ENCODE data around the gene UNC45B.
A peak's percentile ranks its signal among the peaks of the same experiment; 100 is the strongest.
"Not testable (repeated sequence)": the region's sequence is repeated elsewhere in the genome, so short reads cannot be mapped to it uniquely, and the experiment has no call there.

Gene UNC45B

DNA sequence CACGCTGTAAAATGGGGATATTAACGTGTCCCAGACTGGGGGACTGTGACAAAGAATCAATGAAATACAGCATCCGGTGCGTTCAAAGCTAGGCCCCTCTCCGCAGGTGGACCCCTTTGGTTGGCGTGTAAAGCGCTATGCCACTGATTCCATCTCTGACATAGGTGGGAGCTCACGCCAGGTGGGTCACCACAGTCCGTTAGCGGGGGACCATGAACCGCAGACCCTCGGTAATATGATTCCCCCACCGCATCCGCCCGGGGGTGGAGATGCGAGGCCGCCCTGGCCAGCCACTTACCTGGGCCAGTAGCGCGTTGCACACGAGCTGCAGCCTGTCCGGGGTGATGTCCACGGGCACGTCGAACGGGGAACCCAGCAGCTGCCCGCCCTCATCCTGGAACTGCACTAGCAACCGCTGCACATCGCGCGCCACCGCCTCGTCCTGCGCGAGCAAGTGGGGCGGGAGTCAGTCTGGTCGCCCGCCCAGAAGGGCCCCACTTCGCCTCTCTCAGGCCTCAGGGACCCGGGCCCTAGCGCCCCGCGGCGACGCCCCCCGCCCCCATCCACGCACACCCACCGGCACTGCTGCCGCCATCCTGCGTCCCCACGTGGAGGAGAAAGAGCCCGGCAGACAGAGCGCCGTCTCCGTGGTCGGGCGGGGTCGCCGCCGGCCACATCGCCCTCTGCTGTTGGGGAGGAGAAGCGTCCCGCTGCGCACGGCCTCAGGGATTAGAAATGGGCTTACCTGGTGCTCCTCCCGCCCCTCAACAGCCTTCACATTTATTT, 5.7 kb upstream of the UNC45B start, which contains the start of gene NLE1:
Gene NLE1, minus strand, starts transcription at position 623 of the 786 bp plus-strand sequence. Its CDS starts 28 bp downstream, at position 595.
- peak; percentile 62 for DNase-seq

DNA sequence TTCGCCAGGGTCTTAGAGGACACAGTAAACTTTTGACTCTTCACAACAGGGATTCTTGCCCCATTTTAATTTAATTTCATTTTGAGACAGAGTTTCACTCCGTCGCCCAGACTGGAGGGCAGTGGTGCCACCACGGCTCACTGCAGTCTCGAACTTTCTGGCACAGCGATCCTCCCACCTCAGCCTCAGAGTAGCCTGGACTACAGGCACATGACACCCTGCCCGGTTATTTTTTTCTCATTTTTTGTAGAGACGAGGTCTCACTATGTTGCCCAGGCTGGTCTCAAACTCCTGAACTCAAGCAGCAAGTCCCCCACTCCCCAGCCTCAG, 5.2 kb upstream of the UNC45B start:
- DNase-seq = no peak

DNA sequence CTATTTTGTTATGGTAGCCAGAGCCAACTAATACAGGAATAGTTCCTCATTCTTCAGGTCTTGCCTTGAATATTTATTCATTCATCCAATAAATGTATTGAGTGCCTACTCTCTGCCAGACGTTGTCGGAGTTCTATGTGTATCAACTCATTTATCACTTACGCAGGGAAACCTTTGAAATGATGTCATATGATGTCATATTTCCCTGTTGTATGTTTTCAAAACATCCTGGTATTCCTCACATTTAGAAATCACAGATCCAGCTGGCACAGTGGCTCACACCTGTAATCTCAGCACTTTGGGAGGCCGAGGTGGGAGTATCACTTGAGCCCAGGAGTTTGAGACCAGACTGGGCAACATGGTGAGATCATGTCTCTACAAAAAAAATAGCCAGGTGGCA, 2.8 kb upstream of the UNC45B start:
- no peak for DNase-seq

DNA sequence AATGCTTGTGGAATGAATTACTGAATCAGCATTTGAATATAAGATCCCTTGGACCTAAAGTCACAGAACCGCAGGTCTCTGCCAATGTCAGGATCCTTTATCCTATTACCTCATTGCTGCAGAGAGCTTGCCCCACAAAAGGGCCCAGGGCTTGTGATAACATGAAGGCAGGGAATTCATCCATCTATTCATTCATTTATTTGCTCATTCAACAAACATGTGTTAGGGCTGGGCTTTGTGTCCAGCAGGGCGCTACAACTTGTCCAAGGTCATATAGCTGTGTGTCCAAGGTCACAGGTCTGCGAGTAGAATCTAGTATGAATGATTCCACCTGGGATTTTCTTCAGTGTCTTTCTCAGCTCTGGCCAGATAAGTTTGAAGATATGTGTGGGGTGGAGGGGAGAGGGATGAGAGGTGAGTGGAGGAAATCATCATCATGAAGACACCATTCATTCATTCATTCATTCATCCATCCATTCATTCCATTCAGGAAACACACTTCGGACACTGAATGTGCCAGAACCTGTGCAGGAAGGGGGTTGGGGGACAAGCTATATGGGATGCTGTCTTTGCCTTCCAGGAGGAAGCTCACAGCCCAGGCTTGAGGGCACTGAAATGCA, 1.3 kb upstream of the UNC45B start:
- no peak for DNase-seq

DNA sequence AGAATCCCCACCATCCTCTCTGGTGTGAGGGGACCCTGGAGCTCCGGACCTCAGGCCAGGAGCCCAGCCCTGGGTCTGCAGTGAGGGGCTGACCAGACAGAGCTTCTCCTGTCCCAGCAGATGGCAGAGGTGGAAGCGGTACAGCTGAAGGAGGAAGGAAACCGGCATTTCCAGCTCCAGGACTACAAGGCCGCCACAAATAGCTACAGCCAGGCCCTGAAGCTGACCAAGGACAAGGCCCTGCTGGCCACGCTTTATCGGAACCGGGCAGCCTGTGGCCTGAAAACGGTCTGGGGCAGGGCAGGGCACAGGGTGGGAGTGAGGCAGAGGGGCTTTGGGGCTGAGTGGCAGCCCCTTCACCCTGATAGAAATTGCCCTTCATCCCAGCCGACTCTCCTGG, 527 bp downstream of the UNC45B start:
- no peak for DNase-seq

DNA sequence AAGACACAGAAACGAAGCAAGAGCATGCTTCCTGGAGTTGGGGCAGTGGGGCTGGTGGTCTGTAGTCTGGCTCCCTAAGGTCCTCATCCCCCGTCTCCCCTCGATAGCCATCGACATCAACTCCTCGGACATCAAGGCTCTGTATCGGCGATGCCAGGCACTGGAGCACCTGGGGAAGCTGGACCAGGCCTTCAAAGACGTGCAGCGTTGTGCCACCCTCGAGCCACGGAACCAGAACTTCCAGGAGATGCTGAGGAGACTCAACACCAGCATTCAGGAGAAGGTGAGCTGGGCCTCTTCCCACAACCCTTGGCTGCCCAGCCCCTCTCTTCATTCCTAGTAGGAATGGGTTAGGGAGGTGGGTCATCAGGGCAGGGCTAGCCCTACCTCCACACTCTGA, 2.3 kb downstream of the UNC45B start:
- DNase-seq = no peak

DNA sequence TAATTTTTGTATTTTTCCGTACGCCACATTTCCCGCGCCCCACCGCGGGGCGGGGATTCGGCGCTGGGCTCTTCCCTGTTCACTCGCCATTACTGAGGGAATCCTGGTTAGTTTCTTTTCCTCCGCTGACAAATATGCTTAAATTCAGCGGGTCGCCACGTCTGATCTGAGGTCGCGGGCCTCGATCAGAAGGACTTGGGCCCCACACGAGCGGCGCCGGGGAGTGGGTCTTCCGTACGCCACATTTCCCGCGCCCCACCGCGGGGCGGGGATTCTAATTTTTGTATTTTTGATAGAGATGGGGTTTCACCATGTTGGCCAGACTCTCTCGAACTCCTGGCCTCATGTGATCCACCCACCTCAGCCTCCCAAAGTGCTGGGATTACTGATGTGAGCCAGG, 3.5 kb downstream of the UNC45B start:
- not testable (repeated sequence) for DNase-seq

DNA sequence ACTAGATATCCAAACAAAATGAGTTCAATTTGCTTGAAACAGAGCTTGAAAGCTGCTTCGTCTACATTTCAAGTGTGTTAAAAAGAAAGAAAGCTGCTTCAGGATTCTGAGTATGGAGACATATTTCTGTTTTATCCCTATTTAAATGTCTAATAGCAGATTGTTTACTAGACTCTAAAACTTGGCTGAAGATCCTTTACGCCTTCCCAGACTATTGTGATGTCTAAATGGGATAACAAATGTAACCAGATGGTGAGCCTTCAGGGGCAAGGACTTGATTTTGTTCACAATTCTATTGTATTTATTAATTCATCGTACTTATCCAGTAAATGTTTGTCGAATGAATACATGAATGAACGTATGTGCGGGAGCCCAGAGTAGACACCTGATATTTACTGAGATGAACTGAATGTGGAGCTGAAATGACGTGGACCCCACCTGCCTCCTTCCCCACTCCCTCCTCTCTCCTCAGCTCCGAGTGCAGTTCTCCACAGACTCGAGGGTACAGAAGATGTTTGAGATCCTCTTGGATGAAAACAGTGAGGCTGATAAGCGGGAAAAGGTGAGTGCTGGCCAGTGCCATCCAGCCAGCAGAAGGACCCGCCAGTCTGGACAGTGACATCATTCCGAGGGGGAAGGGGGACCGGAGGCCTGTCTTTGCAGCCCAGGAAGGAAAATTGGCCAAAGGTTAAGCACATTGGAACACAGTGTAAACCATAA, 5.0 kb downstream of the UNC45B start:
- no peak for DNase-seq

DNA sequence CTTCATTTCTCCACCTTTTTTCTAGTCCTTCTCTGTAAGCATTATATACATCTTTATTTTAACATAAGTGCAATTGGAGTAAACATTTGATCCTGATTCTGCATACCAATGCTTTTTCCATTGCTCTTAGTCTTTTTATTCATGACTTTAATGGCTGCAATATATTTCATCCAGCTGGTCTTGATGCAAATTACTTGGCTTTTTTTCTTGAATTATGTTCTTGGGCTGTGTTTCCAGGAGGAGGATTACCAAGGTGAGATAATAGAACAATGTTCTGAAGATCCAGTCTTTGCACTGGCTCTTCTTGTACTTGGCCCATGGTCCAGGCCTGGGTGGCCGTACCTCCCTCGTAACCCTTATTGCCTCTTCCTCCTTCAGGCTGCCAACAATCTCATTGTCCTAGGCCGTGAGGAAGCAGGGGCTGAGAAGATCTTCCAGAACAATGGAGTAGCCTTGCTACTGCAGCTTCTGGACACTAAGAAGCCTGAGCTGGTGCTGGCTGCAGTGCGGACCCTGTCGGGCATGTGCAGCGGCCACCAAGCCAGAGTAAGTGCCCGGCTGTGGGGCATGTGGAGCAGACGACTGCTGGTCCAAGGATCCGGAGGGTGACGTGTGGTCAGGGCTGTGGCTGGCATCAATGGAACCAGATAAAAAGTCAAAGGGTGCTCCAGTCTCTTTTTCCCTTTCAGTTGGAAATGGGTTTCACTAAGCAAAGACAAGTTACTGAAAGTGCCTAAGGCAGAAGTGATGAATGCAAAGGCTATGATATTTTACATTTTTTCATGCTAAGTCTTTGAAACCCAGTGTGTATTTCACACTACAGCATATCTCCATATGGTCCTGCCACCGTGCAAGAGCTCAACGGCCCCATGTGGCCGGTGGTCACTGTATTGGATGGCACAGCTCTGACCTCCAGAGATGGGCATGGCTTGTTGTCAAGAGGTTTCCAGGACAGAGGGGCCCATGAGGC, 6.9 kb downstream of the UNC45B start:
- DNase-seq = no peak

DNA sequence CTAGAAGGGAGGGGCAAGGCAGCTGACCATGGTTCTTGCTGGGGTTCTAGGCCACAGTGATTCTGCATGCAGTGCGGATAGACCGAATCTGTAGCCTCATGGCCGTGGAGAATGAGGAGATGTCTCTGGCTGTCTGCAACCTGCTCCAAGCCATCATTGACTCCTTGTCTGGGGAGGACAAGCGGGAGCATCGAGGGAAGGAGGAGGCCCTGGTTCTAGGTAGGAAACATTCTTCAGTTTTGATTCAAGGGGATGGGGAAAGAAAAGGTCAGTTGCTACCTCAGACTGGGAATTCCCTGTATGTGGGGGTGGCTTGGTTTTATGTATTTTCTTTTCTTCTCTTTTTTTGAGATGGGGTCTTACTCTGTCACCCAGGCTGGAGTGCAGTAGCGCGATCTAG, 7.6 kb downstream of the UNC45B start:
- DNase-seq = no peak

DNA sequence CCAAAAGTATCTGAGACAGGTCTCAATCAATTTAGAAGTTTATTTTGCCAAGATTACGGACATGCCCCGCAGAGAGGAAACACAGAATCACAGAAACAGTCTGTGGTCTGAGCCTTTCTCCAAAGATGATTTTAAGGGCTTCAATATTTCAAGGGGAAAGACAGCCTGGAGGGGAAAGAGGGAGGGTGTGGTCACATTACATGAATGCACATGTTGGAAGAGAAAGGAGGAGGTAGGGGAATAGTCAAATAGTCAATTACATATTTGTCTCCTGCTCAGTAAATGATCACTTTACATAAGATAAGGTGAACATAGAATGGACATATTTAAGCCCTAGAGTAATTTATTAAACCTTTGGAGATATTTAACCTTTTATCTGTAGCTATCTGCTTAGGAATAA, 12.3 kb downstream of the UNC45B start:
- no peak for DNase-seq

DNA sequence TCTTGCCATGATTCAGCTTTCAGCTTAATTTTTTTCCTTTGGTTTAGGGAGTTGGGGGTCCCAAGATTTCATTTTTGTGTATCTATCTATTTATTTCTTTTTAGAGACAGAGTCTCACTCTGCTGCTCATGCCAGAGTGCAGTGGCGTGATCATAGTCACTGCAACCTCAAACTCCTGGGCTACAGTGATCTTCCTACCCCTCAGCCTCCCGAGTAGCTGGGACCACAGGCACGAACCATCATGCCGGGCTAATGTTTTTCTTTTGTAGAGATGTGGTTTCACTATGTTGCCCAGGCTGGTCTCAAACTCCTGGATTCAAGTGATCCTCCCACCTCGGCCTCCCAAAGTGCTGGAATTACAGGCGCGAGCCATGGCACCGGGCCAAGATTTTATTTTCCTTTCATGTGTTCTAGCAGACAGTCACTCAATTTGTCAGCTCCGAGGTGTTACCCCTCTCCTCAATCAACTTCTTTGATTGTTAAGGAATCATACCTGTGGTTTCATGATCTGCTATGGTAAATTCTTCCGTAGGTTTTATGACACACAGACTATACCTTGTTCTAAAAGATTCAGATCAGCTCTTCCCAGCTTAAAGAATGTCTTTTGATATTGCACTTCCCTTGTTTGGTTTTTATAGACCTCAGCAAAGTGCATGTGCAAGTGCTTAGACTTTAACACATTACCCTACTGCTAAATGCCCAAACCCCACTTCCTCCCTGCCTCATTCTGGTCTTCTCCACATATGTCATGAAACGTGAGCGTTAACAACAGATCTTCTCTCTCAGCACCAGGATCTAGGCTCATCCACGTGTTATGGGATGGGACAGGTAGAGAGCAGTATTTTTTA, 13.0 kb downstream of the UNC45B start:
- DNase-seq = peak; percentile 15

DNA sequence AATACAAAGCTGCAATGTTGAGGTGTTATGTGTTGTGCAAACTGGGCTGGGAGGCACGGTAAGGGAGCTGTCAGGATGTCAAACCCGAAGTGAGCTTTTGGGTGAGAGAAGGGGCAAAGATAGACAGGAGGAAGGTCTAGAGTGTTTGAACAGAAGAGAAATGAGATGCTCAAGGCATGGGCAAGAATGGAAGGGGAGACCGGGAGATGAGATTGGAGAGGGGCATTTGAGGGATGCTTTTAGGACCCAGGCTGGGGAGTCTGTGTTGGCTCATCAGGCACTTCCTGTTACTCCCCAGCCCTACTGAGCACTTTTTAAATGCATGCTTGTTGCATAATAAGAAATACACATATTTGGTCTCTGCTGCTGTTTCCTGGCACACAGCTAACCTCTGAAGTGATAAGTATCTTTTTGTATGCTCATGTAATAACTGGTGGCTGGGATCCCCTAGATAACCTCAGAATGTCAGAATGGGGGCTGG, 13.7 kb downstream of the UNC45B start:
- peak; percentile 48 for DNase-seq

DNA sequence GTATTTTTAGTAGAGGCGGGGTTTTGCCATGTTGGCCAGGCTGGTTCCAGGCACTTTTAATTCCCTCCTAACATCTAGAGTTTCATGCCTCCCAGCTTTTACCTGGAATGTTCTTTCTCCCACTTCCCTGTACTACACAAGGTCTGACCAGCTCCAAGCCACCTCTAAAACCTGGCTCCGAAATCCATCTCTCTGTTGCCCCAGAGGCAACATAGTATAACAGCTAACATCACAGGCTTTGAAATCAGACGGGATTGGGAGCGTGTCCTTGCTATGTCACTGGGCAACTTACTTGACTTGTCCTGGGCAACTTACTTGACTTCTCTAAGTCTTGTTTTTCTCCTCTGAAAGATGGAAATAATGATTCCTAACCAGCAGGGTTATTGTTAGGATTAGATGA, 15.1 kb downstream of the UNC45B start:
- no peak for DNase-seq

DNA sequence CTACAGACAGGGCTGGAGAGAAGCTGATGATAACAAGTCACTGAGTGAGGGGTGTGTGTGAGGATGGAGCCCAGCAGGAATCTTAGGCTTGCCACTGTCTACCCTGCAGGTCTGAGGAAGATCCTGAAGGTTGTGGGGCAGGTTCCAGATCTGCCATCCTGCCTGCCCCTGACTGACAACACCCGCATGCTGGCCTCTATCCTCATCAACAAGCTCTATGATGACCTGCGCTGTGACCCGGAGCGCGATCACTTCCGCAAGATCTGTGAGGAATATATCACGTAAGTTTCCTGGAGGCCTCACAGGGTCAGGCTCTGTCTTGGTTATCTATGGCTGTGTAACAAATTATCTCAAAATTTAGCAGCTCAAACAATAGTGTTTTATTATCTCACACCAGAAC, 16.3 kb downstream of the UNC45B start:
- no peak for DNase-seq

DNA sequence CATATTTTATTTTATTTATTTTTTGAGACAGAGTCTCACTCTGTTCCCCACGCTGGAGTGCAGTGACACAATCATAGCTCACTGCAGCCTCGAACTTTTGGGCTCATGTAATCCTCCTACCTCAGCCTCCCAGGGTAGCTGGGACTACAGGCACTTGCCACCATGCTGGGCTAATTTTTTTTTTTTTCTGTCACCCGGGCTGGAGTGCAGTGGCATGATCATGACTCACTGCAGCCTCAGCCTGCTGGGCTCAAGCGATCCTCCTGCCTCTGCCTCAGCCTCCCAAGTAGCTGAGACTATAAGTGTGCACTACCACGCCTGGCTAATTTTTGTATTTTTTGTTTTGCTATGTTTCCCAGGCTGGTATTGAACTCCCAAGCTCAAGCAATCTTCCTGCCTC, 17.1 kb downstream of the UNC45B start:
- no peak for DNase-seq

DNA sequence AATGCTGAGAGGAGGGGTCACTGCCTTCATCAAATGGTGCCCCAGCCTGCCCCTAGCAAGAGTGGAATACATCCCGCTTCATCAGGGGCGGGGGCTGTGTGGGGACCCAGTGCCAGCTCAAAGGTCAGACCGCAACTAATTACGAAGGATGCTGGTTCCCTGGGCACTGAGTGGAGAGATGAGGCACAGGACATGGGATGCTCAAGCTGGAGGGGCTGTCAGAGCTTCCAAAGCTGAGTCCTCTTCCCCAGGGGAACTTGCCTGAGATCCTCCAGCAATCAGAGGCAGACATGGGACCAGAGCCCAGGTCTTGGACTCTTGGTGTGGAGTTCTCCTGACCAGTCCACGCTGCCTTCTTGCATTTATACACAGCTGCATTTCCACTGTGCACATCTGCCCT, 18.9 kb downstream of the UNC45B start:
- DNase-seq = no peak

DNA sequence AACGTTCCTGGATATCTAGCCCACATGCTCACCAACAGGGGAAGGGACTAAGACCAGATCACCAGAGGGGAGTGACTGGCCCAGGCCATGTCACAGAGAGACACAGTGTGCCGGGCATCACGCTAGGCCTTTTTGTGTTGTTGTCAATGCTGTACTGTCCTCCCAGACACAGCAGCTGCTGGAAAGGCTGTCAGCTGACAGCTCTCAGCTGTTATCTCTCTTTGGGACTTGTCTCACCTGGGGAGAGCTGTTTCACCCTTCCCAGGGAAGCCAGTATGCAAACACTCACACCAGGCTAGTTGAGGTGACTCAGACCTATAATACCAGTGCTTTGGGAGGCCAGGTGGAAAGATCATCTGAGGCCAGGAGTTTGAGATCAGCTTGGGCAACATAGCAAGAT, 19.4 kb downstream of the UNC45B start:
- no peak for DNase-seq

DNA sequence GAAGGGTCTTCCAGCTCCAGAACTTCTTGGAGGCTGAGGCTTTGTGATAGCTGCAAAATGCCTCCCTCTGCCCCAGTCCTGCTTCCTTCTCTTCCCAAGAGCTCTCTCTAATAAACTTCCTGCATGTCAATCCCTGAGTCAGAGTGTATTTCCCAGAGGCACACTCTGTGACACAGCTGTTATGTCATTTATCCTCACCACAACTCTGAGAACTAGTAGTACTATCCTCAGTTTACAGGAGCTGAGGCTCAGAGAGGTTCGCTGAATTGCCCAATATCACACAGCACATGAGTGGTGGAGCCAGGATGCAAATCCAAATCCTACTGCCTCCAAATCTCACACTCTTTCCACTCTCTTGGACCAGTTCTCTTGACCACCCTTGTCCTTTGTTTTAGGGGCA, 20.0 kb downstream of the UNC45B start:
- no peak for DNase-seq

DNA sequence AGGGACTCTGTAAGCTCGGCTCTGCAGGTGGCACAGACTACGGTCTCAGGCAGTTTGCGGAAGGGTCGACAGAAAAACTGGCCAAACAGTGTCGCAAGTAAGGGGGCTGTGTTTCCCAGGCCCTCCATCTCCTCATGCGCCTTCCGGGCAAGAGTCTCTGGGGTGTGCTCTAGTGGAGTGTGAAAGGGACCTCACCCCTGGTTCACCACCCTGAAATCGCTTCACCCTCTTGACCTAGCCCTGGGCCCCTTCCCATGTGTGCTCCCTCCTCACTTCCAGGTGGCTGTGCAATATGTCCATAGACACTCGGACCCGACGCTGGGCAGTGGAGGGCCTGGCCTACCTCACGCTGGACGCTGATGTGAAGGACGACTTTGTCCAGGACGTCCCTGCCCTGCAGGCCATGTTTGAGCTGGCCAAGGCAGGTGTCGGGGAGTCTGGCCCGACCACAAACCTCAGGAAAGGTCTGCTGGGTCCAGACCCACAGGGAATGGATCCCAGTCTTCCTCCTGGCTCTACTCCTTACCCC, 22.3 kb downstream of the UNC45B start:
- DNase-seq = no peak

DNA sequence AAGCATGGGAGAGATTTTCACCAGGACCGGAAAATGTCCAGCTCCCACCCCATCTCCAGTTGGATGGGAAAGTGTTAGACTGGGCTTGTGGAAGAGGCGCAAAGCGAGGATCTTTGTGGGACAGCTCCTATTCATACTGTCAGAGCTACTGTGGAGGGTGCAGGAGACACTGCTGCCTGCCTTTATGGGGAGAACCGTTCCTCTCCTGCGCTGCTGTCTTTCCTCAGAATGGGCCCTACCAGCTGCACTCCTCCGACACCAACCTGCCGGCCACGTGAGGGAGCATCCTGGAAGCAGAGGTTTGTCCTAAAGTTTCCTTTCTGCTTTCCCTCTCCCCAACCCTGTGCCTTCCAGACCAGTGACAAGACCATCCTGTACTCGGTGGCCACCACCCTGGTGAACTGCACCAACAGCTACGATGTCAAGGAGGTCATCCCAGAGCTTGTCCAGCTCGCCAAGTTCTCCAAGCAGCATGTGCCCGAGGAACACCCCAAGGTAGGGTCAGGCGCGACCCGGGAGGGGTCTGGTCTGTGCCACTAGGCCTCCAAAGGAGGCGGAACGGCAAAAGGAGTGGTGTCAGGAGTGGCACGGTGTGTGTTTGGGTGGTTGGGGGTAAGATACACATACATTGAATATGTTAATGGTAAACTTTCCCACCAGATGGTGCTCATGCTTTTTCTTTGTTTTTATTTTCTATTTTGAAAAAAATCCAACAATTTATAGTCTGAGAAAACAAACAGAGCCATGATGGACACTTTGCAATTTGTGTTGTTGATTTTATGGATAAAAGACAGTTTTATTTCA, 23.6 kb downstream of the UNC45B start:
- peak; percentile 21 for DNase-seq
